Cardiac fibroblast (primary cell): Measurements from ENCODE around the gene PPP2R2B.
A peak's percentile ranks its signal among the peaks of the same experiment; 100 is the strongest.

Experiments
- DNase-seq, 2 donors: peaks; one replicate each; pipeline versions ENCODE4 v3.0.0 to v3.0.0-alpha.2; 2010; ENCODE audit warnings: low read depth in 2 of 2
- H3K4me3 ChIP-seq, 2 donors: replicated peaks in 1 of 2; 1 replicate in 1 of 2; 2 replicates in 1 of 2; pipeline ENCODE4 v1.5.1; 2011; ENCODE audit warnings: low read depth in 2 of 2, low read length in 2 of 2, mild to moderate bottlenecking in 2 of 2, moderate library complexity in 1 of 2
- TF ChIP-seq, protein P1 (sequence below): IDR thresholded peaks from one replicate; pipeline ENCODE4 v1.5.1; 2011; ENCODE audit warnings: low read depth, mild to moderate bottlenecking, low read length, inconsistent platforms

PPP2R2B gene

DNA sequence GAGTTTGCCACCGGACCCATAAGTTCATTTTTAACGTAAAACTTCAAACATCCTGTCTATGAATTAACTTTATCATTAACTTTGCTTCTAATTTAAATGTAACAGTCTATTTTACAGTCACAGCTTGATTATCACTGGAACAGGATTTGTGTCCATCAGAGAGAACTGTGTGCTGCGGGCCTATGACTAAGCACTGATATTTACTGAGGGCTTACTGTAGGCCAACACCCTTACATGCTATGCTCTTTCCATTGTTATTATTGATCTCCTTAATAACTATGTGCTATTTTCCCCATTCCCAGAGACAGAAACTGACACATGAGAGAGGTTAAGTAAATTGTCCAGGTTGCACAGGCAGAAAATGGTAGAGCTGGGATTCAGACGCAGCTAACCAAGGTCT lies 338.6 kb downstream of the PPP2R2B start:
- TF ChIP-seq, protein P1, sequence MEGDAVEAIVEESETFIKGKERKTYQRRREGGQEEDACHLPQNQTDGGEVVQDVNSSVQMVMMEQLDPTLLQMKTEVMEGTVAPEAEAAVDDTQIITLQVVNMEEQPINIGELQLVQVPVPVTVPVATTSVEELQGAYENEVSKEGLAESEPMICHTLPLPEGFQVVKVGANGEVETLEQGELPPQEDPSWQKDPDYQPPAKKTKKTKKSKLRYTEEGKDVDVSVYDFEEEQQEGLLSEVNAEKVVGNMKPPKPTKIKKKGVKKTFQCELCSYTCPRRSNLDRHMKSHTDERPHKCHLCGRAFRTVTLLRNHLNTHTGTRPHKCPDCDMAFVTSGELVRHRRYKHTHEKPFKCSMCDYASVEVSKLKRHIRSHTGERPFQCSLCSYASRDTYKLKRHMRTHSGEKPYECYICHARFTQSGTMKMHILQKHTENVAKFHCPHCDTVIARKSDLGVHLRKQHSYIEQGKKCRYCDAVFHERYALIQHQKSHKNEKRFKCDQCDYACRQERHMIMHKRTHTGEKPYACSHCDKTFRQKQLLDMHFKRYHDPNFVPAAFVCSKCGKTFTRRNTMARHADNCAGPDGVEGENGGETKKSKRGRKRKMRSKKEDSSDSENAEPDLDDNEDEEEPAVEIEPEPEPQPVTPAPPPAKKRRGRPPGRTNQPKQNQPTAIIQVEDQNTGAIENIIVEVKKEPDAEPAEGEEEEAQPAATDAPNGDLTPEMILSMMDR = no peak
- H3K4me3 ChIP-seq = no peak overlapping the region
- no peak for DNase-seq

DNA sequence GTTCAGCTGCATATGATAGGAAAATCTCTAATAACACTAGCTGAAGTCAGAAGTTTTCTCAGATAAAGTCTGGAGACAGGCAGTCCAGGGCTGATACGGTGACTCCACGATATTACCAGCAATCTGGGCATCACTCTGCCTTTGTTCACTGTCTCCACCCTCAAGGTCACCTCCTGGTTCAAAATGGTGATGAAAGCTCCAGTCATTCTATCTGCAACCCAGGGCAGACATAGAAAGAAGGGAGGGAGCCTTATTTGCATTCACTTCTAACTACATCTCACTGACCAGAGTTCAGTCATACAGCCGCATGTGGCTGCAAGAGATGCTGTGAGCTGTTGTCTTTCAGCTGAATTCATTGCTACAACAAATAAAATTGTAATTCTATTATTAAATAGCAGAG lies 340.1 kb downstream of the PPP2R2B start:
- TF ChIP-seq, protein P1 = no peak
- H3K4me3 ChIP-seq = no peak overlapping the region
- no peak for DNase-seq

DNA sequence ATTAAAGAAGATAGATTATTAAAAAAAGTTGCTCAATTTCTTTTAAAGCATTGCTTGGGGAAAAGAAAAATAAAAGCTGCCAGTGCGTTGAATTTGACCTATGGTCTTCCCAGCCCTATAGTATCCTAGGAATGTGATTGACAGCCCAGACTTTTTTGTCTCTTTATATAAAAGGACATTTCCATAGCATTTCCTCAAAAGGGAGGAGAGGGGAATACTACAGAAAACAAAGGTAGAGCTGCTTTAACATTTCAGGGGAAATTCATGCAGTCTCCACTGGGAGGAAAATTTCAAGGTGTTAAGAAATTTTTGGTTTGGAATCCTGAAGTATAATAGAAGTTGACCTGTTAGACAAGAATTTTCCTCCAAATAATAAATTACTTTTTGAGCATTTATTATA lies 344.7 kb downstream of the PPP2R2B start:
- DNase-seq = no peak
- TF ChIP-seq, protein P1 = no peak
- no peak overlapping the region for H3K4me3 ChIP-seq

DNA sequence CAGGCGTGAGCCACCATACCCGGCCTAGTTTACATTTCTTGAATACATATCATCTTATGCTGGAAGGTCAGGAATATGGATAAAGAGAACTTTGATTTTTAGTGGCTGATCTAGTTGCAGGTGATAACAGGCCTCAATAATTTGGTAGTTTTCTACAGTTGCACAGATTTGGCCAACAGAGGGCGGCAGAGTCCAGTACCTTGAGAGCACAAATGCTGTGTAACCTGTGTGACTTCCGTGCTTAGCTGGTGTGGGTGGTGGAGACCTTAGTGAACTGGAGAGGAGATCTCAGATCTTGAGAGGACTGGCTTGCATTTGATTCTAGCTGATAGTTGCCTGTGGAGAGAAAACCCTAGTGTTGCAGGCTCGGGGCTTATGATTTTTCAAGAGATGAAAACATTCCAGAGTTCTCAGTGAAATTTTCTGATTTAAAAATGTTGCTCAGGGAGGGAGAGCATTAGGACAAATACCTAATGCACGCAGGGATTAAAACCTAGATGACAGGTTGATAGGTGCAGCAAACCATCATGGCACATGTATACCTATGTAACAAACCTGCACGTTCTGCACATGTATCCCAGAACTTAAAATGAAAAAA lies 345.2 kb downstream of the PPP2R2B start:
- no peak overlapping the region for H3K4me3 ChIP-seq
- TF ChIP-seq, protein P1 = peak; percentile 83
- peak; percentile 66 for DNase-seq
